Measurements from ENCODE around the gene INTS11. TPM values are rescaled to one million over a fixed set of nuclear protein-coding genes. Genes with fewer than 3 reads are reported as not detected.

The INTS11 gene
- total and polyA plus RNA-seq, 2 experiments from 2014 or later = 102 to 161 TPM

DNA sequence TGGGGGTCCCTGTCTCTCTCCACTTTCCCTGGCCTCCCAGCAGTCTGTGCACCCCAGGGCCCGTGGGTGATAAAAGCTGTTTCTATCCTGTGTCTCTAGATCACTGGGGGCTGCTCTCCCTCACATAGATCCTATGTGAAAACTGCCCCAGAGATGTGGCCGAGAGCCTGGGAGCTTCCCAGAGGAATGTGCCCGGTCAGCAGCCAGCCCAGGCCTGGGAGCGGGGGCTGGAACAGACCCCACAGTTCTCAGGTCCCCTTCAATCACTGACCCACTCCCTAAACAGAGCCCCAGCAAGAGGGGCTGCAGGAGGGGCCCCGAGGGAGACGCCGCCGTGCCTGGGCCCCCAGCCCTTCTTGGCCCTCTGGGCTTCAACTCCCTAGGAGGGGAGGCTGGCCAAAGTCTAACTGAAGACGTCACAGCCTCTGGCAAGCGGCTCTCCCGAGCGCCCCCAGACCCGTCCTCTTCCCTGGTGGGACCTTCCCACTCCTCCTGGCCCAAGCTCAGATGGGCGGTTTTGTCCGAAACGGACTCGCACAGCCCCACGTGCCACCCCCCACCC is 33.5 kb upstream of the INTS11 start (continued):
- TF ChIP-seq, protein P1, sequence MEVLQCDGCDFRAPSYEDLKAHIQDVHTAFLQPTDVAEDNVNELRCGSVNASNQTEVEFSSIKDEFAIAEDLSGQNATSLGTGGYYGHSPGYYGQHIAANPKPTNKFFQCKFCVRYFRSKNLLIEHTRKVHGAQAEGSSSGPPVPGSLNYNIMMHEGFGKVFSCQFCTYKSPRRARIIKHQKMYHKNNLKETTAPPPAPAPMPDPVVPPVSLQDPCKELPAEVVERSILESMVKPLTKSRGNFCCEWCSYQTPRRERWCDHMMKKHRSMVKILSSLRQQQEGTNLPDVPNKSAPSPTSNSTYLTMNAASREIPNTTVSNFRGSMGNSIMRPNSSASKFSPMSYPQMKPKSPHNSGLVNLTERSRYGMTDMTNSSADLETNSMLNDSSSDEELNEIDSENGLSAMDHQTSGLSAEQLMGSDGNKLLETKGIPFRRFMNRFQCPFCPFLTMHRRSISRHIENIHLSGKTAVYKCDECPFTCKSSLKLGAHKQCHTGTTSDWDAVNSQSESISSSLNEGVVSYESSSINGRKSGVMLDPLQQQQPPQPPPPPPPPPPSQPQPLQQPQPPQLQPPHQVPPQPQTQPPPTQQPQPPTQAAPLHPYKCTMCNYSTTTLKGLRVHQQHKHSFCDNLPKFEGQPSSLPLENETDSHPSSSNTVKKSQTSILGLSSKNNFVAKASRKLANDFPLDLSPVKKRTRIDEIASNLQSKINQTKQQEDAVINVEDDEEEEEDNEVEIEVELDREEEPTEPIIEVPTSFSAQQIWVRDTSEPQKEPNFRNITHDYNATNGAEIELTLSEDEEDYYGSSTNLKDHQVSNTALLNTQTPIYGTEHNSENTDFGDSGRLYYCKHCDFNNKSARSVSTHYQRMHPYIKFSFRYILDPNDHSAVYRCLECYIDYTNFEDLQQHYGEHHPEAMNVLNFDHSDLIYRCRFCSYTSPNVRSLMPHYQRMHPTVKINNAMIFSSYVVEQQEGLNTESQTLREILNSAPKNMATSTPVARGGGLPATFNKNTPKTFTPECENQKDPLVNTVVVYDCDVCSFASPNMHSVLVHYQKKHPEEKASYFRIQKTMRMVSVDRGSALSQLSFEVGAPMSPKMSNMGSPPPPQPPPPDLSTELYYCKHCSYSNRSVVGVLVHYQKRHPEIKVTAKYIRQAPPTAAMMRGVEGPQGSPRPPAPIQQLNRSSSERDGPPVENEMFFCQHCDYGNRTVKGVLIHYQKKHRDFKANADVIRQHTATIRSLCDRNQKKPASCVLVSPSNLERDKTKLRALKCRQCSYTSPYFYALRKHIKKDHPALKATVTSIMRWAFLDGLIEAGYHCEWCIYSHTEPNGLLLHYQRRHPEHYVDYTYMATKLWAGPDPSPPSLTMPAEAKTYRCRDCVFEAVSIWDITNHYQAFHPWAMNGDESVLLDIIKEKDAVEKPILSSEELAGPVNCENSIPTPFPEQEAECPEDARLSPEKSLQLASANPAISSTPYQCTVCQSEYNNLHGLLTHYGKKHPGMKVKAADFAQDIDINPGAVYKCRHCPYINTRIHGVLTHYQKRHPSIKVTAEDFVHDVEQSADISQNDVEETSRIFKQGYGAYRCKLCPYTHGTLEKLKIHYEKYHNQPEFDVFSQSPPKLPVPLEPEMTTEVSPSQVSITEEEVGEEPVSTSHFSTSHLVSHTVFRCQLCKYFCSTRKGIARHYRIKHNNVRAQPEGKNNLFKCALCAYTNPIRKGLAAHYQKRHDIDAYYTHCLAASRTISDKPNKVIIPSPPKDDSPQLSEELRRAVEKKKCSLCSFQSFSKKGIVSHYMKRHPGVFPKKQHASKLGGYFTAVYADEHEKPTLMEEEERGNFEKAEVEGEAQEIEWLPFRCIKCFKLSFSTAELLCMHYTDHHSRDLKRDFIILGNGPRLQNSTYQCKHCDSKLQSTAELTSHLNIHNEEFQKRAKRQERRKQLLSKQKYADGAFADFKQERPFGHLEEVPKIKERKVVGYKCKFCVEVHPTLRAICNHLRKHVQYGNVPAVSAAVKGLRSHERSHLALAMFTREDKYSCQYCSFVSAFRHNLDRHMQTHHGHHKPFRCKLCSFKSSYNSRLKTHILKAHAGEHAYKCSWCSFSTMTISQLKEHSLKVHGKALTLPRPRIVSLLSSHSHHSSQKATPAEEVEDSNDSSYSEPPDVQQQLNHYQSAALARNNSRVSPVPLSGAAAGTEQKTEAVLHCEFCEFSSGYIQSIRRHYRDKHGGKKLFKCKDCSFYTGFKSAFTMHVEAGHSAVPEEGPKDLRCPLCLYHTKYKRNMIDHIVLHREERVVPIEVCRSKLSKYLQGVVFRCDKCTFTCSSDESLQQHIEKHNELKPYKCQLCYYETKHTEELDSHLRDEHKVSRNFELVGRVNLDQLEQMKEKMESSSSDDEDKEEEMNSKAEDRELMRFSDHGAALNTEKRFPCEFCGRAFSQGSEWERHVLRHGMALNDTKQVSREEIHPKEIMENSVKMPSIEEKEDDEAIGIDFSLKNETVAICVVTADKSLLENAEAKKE (CRISPR knock-in tag; IDR thresholded peaks at IDR 0.05) = no peak
- TF ChIP-seq STAT1 (IDR thresholded peaks at IDR 0.05; ENCODE audit: unreplicated experiment) = no peak
- TF ChIP-seq EZH2phosphoT487 (IDR thresholded peaks at IDR 0.05; ENCODE audit: unreplicated experiment) = no peak
- no peak for TF ChIP-seq ZNF331 (CRISPR knock-in tag; IDR thresholded peaks at IDR 0.05; ENCODE audit: low read depth)
- TF ChIP-seq EZH2 (IDR thresholded peaks at IDR 0.05; ENCODE audit: low read depth, unreplicated experiment) = no peak
- TF ChIP-seq, protein P2, sequence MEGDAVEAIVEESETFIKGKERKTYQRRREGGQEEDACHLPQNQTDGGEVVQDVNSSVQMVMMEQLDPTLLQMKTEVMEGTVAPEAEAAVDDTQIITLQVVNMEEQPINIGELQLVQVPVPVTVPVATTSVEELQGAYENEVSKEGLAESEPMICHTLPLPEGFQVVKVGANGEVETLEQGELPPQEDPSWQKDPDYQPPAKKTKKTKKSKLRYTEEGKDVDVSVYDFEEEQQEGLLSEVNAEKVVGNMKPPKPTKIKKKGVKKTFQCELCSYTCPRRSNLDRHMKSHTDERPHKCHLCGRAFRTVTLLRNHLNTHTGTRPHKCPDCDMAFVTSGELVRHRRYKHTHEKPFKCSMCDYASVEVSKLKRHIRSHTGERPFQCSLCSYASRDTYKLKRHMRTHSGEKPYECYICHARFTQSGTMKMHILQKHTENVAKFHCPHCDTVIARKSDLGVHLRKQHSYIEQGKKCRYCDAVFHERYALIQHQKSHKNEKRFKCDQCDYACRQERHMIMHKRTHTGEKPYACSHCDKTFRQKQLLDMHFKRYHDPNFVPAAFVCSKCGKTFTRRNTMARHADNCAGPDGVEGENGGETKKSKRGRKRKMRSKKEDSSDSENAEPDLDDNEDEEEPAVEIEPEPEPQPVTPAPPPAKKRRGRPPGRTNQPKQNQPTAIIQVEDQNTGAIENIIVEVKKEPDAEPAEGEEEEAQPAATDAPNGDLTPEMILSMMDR (conservative IDR thresholded peaks at IDR 0.05; ENCODE audit: low read depth in 2 of 2) = no peak

DNA sequence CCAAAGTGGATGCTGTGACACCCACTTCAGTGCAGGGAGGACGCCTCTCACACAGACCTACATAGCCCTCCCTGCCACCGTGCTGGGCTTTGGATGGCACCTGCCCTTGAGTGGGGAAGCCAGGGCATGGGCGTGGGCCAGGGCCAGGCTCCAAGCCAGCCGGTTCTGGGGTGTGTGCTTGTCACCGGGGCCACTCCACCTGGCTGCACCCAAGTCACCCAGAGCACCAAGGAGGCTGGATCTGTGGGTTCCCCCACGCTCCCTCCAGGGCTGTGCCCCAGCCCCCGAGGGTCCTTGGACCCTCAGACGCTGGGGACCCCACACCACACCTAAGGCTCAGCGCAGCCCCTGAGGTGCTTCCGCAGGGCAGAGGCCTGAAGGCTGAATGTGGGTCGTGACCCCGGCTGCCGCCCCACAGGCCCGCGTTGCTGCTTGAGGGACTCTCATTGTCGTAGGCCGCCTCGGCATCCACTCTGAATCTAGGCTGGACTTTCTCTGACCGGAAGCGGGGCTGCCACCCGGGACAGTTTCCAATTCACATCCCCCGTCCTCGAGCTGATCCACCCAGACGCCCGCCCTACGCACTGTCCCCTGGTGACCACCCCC is 32.4 kb upstream of the INTS11 start:
- Mint-ChIP-seq H3K4me1 (peaks cover 38% of the 10 kb centered on the region), H3K27ac (no peak overlapping the region; the same call in 1 of the 2 replicates), H3K36me3 (ENCODE audit: low read depth) (no peaks in the 10 kb centered on the region), H3K9me3 (no peaks in the 10 kb centered on the region; the same call in 2 of the 3 replicates), H3K4me3 (no peak overlapping the region), H3K27me3 (ENCODE audit: insufficient read depth, low read depth, poor library complexity) (peaks cover 42% of the 10 kb centered on the region)
- ATAC-seq (no peak), DNase-seq (ENCODE audit: low spot score) (no peak)
- H3K4me3 ChIP-seq = no peak overlapping the region
- peaks cover 31% of the 10 kb centered on the region for H3F3A ChIP-seq (replicated peaks; ENCODE audit: low read depth)
- no peak overlapping the region for H2AFZ ChIP-seq
- H3K36me3 ChIP-seq (ENCODE audit: insufficient read depth) = no peaks in the 10 kb centered on the region
- H3K9me2 ChIP-seq (ENCODE audit: insufficient read depth) = no peaks in the 10 kb centered on the region
- peaks cover 28% of the 10 kb centered on the region for H3K27me3 ChIP-seq (ENCODE audit: insufficient read depth)
- no peaks in the 10 kb centered on the region for H3K79me2 ChIP-seq (replicated peaks; ENCODE audit: insufficient read depth)
- H3K27ac ChIP-seq (ENCODE audit: low read depth) = no peak overlapping the region
- H4K20me1 ChIP-seq (replicated peaks; ENCODE audit: insufficient read depth) = no peaks in the 10 kb centered on the region; the same call in 1 of the 2 replicates
- peaks cover 35% of the 10 kb centered on the region for H3K4me1 ChIP-seq (ENCODE audit: insufficient read depth)
- H3K4me2 ChIP-seq = no peak overlapping the region
- no peak for TF ChIP-seq JUNB (IDR thresholded peaks at IDR 0.05; ENCODE audit: unreplicated experiment)
- TF ChIP-seq POLR2AphosphoS5 (IDR thresholded peaks at IDR 0.05; ENCODE audit: low read depth) = no peak
- TF ChIP-seq, protein P3, sequence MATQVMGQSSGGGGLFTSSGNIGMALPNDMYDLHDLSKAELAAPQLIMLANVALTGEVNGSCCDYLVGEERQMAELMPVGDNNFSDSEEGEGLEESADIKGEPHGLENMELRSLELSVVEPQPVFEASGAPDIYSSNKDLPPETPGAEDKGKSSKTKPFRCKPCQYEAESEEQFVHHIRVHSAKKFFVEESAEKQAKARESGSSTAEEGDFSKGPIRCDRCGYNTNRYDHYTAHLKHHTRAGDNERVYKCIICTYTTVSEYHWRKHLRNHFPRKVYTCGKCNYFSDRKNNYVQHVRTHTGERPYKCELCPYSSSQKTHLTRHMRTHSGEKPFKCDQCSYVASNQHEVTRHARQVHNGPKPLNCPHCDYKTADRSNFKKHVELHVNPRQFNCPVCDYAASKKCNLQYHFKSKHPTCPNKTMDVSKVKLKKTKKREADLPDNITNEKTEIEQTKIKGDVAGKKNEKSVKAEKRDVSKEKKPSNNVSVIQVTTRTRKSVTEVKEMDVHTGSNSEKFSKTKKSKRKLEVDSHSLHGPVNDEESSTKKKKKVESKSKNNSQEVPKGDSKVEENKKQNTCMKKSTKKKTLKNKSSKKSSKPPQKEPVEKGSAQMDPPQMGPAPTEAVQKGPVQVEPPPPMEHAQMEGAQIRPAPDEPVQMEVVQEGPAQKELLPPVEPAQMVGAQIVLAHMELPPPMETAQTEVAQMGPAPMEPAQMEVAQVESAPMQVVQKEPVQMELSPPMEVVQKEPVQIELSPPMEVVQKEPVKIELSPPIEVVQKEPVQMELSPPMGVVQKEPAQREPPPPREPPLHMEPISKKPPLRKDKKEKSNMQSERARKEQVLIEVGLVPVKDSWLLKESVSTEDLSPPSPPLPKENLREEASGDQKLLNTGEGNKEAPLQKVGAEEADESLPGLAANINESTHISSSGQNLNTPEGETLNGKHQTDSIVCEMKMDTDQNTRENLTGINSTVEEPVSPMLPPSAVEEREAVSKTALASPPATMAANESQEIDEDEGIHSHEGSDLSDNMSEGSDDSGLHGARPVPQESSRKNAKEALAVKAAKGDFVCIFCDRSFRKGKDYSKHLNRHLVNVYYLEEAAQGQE (IDR thresholded peaks at IDR 0.05; ENCODE audit: unreplicated experiment) = no peak
- no peak for TF ChIP-seq NANOG (IDR thresholded peaks at IDR 0.05; ENCODE audit: borderline replicate concordance)

Data from GM23338 (cell line).